Measurements from ENCODE around the gene SUGT1.

DNA sequence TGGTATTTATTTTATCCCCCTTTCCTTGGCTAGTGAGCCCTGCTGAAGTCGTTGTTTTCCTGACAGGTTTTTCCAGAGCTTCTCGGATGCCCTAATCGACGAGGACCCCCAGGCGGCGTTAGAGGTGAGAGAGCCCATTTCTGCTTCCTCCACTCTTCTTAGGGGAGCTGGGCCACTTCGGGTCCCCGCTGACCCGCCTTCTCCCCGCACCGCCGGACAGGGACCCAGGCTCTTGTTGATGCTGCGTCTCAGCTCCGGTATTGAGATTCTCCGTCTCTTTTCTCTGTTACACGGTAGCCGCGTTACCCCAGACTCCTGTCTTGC, 306 bp downstream of the SUGT1 start:
- TF ChIP-seq, protein P1, sequence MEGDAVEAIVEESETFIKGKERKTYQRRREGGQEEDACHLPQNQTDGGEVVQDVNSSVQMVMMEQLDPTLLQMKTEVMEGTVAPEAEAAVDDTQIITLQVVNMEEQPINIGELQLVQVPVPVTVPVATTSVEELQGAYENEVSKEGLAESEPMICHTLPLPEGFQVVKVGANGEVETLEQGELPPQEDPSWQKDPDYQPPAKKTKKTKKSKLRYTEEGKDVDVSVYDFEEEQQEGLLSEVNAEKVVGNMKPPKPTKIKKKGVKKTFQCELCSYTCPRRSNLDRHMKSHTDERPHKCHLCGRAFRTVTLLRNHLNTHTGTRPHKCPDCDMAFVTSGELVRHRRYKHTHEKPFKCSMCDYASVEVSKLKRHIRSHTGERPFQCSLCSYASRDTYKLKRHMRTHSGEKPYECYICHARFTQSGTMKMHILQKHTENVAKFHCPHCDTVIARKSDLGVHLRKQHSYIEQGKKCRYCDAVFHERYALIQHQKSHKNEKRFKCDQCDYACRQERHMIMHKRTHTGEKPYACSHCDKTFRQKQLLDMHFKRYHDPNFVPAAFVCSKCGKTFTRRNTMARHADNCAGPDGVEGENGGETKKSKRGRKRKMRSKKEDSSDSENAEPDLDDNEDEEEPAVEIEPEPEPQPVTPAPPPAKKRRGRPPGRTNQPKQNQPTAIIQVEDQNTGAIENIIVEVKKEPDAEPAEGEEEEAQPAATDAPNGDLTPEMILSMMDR (IDR thresholded peaks at IDR 0.05): no peak
- TF ChIP-seq POLR2A (IDR thresholded peaks at IDR 0.05): no peak

Measured in vagina (tissue), 2 donors.